T-helper 1 cell treated with Interleukin-12 subunit alpha and Interleukin-12 subunit beta and Interleukin-4 antibody, amounts not matched to agents 30 ng/mL and 1 ng/mL, for 36 hours (primary cell): Measurements from ENCODE around the gene EIF3J. TPM values are rescaled to one million over a fixed set of nuclear protein-coding genes. Genes with fewer than 3 reads are reported as not detected.

Experiments used
- intact Hi-C: fragments of 100-400 bp; cut with micrococcal nuclease; formaldehyde crosslinking; loops from one replicate; pipeline ENCODE4 v1.15.1; 2024
- total RNA-seq: library from RNA; stranded (reverse); gene quantifications from 2 replicates; pipeline ENCODE4 v1.2.3, GENCODE V29; 2022

Gene EIF3J, protein sequence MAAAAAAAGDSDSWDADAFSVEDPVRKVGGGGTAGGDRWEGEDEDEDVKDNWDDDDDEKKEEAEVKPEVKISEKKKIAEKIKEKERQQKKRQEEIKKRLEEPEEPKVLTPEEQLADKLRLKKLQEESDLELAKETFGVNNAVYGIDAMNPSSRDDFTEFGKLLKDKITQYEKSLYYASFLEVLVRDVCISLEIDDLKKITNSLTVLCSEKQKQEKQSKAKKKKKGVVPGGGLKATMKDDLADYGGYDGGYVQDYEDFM
- total RNA-seq = 87.3 and 101 TPM in 2 replicates

DNA sequence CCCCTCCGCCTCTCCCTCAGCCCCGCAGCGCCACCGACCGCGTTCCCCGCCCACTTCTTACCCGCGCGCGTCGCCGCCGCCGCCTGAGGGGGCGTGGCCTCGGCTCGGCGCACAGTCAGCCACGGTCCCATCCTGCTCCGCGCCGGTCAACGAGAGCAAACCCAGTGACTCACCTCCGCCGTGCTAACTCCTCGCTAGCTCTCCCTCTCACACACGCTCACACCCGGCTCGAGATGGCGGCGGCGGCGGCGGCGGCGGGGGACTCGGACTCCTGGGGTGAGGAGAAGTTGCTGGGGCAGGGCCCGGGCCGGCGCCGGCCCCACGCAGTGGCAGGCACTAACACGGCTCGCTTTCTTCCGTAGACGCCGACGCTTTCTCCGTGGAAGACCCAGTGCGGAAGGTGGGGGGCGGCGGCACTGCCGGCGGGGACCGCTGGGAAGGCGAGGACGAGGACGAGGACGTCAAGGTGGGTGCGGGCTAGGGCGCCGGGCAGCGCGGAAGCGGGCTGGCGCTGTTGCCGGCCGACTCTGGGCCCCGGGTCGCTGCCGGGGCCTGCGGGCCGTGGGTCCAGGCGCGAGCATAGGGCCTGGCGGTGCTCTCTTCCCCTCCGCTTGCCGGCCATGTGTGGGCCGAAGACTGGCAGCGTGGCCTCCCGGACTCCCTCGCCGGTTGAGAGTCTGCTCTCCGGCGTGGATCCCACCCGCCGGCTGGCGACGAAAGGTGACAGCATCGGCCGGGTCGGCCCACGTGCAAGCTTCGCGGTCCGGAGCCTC lies at the start of gene EIF3J:
TSS of gene EIF3J (plus strand) at position 186 of the 773 bp plus-strand sequence. CDS start at position 234, 48 bp downstream.
- intact Hi-C loops = loop anchor here (1.0 to 10.0 kb wide), 14 partner anchors 40 to 1050 kb away; partner anchors contain the start of genes B2M, BLOC1S6, CTDSPL2 and GOLM2

DNA sequence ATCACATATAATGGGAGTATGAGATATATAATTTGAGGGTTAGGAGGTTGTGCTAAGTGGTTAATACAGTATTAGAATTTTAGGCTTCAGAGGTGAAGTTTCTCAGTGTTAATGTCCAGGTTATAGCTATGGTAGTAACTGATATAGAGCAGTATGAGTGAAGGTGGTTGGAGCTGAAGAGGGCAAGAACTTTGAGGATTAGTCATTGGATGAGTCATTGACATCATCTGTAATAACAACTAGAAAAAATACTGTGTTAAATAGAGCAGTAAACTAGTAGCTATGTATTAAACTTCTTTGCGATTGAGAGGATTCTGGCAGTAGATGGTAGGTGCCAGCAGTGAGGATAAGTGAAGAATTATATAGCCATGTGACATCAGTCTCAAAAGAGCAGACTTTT lies 47.5 kb upstream of the EIF3J start:
- intact Hi-C loops = no loop called here

DNA sequence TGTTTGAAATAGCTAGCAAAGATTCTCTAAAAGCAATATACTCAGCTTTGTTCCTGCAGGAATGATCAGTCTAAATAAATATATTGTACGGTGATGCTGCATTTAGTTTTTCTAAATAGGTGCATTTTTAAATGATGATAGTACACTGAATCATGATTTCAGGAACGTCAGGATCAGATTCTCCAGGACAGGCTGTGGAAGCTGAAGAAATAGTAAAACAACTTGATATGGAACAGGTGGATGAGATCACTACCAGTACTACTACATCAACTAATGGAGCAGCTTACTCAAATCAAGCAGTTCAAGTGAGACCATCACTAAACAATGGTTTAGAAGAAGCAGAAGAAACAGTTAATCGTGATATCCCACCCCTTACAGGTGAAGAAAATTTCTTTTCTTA lies 46.3 kb upstream of the EIF3J start:
- intact Hi-C loops = no loop called here

DNA sequence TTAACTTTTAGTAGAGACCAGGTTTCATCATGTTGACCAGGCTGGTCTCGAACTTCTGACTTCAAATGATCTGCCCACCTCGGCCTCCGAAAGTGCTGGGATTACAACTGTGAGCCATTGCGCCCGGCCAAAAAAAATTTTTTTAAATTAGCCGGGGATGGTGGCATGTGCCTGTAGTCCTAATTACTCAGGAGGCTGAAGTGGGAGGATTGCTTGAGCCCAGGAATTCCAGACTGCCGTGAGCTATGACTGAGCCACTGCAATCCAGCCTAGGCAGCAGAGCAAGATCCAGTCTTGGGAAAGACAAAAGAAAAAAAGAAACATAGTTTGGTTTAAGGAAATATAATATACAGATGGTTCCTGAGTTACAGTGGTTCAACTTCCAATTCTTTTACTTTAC lies 44.9 kb upstream of the EIF3J start:
- intact Hi-C loops = no loop called here

DNA sequence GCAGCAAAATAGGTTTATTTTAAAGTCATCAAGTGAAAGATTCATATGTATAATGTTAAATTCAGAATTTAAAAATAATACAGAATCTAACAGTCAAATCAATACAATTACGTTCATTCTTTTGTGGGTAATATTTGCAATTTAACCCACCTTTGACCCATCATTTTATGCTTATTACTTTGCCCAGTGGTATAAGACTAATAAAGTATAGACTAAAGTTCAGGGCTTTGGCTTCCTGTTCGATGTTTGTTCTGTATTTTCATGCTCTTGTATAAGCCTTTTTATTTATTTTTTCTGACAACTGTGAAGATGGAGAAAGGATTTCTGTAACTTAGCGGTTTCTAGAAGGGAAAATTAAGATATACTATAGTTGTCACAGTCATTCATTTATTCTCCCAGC lies 44.3 kb upstream of the EIF3J start:
- intact Hi-C loops = no loop called here

DNA sequence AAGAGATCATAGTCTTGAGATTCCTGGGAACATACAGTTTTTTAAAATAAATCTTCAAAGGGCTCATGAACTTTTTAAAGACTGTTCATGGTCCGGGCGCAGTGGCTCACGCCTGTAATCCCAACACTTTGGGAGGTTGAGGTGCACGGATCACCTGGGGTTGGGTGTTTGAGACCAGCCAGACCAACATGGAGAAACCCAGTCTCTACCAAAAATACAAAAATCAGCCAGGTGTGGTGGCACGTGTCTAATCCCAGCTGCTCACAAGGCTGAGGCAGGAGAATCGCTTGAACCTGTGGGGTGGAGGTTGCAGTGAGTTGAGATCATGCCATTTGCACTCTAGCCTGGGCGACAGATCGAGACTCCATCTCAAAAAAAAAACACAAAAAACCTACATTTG lies 41.4 kb upstream of the EIF3J start:
- intact Hi-C loops = no loop called here

DNA sequence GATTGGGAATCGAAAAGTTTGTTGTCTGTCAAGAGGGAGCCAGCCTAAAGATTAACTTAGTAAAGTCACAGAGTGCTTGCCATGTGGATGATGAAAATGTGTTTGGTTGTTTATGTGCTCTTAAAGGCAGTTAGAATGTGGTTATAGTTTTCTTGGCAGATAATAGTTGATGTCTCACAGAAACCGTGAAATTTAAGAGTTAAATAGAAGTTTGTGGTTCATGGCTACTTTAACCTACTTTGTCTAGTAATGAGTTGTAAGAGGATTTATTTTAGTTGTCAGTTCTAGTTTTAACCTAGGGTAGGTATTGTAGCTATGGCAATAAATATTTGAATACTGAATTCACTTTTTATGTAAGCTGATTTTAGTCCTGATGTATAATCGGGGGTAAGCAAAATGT lies 36.4 kb upstream of the EIF3J start:
- intact Hi-C loops = loop anchor here (2.0 kb wide), 2 partner anchors 74 to 212 kb away; partner anchors contain the start of genes CTDSPL2 and GOLM2

DNA sequence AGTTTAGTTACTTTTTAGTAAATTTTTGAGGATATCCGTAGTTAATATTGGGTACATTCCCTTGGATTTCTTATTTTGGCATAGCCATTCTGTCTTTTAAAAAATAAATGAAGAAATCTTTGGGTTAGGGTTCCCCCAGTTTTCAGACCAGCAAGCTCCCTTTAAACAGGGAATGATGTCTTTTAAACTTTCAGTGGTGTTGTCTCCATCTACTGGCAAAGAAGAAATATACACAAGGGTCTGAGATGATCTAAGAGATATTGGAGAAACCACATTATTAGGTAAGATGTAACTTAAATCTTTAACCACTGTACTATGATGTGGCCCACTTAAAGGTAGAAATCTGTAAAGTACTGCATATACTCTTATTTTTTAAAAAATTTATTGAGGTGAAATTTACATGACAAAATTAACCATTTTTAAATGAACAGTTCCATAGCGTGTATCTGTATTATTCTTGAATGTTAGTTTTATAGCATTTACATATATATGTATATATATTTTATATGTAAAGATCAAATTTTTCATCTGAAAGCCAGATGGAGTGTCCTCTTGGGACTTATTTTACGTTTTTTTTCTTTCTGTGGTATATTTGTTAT lies 35.1 kb upstream of the EIF3J start:
- intact Hi-C loops = loop anchor here (1.0 to 2.0 kb wide), 3 partner anchors 75 to 283 kb away; partner anchors contain the start of genes CTDSPL2 and GOLM2

DNA sequence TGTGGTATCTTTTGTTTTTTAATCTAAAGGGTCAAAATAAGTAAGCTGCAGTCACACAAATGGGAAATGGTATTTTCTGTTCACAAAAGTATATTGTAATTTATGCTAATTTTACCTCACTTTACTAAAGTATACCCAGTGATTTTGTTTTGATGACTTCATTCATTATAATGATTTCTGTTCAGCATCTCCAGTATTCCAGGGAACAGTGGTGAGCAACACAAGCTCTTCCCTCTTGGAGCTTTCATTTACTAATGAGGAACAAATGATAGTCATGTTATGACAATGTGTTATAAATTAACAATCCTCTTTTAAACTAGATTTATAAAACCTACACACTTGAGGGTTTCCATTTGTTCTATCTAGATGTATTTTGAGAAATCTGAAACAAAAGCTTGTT lies 20.5 kb upstream of the EIF3J start:
- intact Hi-C loops = no loop called here

DNA sequence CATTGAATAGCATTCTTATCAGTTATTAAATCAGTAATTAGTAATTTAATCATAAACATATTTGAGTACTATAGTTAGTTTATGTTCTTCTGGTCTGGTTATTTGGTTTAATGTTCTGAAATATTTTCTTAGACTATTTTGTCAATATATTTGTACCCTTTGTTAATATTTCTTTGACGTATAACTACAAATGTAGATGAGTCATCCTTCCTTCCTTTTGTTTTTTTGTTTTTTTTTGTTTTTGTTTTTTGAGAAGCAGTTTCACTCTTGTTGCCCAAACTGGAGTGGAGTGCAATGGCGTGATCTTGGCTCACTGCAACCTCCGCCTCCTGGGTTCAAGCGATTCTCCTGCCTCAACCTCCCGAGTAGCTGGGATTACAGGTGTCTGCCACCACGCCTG lies 17.4 kb upstream of the EIF3J start:
- intact Hi-C loops = no loop called here

DNA sequence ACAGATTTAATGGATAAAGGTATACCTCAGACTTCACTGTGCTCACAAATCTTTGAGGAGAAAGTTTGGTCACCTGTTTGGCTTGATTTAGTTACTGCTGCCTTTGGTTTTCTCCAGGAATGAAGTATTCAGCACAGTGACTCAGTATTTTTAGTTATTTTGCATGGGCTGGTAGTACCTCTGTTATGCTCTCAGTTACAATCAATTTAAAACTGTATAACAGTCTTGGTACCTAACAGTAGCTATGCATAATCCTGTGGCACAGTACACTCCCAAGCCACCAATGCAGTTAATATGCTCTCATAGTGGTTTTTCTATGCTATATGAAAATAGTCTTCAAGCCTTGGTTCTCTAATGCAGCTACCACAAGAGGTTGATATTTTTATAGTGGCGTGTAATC lies 11.9 kb upstream of the EIF3J start:
- intact Hi-C loops = no loop called here

DNA sequence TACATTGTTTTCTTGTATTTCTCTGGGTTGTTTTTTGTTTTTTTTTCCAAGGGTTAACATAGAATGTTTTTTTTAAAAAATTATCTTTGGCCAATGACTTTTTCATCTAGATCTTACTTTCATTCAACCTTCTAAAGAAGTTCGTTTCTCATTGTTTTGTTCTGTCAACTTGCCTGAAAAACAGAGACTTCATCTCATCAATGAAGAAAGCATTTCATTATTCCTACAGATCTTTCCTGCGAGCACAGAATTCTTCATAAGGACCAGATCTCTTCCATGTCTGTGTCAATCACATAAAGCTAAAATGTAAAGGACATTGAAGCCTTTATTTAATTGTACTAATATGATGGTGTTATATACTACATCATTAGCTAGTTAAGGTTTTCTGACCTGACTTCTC lies 9.7 kb upstream of the EIF3J start:
- intact Hi-C loops = no loop called here

DNA sequence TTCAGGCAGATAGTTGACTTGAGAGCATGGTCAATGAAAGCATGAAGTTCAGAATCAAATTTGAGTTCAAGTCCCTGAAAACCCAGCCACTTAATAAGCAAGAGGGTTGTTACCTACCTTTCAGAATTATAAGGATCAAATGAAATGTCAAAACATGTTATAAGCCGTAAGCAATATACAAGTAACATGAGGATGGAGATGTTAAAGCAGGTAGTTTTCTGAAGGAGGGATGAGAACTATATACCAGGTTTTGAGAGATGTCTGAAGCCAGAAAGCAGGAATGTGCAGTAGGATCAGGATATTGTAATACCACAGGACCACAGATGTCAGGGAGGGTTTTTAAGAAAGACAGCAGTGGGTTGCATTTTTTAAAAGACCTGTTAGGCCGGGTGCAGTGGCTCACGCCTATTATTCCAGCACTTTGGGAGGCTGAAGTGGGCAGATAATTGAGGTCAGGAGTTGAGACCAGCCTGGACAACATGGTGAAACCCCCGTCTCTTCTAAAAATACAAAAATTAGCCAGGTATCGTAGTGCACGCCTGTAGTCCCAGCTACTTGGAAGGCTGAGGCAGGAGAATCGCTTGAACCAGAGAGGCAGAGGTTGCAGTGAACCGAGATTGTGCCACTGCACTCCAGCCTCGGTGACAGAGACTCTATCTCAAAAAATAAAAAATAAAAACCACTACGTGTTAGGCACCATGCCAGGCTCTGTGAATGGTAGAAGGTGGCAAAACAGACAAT lies 6.9 kb upstream of the EIF3J start:
- intact Hi-C loops = loop anchor here (10.0 kb wide), 3 partner anchors 705 to 1015 kb away; partner anchors contain the start of genes MAP1A, MFAP1, PDIA3 and WDR76

DNA sequence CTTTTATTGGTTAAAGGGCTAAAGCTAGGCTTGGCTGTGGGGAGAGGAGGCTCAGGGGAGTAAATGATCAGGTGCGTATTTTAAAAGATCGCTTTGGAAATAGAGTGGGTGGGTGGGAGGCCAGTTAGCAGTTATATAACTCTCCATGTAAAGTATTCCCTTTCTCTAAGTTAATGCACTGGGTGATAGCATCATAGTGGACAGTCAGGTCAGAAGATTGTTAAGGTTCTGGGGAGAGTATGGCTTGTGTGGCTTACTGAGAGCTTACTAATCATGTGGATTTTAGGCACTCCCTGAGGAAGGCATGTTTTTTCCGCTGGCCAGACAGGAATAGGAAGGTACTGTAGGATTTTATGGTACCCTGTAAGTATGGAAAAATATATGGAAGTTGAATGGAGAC lies 6.3 kb upstream of the EIF3J start:
- intact Hi-C loops = loop anchor here (10.0 kb wide), 3 partner anchors 706 to 1016 kb away; partner anchors contain the start of genes MAP1A, MFAP1, PDIA3 and WDR76

DNA sequence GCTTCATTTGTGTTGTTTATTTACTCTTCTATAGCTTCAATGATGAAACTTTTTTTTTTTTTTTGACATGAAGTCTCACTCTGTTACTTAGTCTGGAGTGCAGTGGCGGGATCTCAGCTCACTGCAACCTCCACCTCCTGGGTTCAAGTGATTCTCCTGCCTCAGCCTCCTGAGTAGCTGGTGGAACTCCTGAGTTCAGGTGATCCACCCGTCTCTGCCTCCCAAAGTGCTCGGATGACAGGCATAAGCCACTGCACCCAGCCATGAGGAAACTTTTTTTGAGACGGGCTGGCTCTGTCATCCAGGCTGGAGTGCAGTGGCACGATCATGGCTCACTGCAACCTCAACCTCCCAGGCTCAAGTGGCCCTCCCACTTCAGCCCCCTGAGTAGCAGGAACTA lies 4.7 kb upstream of the EIF3J start:
- intact Hi-C loops = loop anchor here (10.0 kb wide), 3 partner anchors 707 to 1017 kb away; partner anchors contain the start of genes MAP1A, MFAP1, PDIA3 and WDR76

DNA sequence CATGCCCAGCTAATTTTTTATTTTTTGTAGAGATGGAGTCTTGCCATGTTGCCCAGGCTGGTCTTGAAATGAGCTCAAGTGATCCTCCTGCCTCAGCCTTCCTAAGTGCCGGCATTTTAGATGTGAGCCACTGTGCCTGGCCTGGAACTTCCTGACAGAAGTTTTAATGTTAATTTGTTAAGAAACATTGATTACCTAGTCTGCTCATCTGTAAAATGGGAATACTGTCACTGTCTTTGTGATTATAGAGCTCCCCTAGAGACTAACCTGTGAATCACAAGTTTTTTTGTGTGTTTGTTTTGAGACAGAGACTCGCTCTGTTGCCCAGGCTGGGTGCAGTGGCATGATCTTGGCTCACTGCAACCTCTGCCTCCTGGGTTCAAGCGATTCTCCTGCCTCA lies 4.3 kb upstream of the EIF3J start:
- intact Hi-C loops = loop anchor here (10.0 kb wide), 3 partner anchors 708 to 1018 kb away; partner anchors contain the start of genes MAP1A, MFAP1, PDIA3 and WDR76

DNA sequence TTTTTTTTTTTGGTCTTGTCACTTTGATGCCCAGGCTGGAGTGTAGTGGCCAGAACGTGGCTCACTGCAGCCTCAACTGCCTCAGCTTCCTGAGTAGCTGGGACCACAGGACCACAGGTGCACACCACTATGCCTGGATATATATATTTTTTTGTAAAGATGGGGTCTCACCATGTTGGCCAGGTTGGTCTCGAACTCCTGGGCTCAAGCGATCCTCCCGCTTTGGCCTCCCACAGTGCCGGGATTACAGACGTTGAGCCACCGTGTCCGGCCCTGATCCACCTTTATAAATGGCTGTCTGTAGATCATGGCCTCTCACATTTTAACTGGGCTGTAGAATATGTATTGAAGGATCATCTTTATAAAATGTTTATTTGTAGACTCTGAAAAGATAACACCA lies 1.9 kb upstream of the EIF3J start:
- intact Hi-C loops = loop anchor here (5.0 to 10.0 kb wide), 7 partner anchors 42 to 1052 kb away; partner anchors contain the start of genes B2M, BLOC1S6, MAP1A and MFAP1

DNA sequence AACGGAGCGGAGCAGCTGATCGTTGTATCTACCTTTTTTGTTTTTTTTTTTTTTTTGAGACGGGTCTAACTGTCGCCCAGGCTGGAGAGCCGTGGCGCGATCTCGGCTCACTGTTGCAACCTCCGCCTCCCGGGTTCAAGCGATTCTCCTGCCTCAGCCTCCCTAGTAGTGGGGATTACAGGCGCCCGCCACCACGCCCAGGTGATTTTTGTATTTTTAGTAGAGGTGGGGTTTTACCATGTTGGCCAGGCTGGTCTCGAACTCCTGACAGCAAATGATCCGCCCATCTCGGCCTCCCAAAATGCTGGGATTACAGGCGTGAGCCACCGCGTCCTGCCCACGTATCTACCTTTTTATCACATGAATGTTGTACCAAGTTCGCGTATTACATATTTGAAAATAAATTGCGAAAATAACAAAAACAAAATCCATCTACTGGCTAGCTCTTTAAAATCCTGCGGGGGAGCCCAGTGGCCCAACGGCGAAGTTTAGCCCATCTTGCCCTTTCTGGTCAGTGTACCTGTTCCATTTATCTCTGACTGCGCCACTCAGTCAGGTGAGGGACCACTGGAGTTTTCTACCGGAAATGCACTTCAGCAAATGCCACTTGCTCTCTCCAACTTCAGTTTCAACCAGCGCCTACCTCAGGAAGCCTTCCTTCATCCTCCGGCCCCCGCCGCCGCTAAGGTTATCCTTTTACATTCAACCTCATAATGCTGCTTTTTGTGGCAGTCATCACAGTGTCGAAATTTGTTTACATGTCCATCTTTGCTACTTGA lies 1.2 kb upstream of the EIF3J start:
- intact Hi-C loops = loop anchor here (1.0 to 10.0 kb wide), 11 partner anchors 42 to 1052 kb away; partner anchors contain the start of genes B2M, BLOC1S6, CTDSPL2 and GOLM2

DNA sequence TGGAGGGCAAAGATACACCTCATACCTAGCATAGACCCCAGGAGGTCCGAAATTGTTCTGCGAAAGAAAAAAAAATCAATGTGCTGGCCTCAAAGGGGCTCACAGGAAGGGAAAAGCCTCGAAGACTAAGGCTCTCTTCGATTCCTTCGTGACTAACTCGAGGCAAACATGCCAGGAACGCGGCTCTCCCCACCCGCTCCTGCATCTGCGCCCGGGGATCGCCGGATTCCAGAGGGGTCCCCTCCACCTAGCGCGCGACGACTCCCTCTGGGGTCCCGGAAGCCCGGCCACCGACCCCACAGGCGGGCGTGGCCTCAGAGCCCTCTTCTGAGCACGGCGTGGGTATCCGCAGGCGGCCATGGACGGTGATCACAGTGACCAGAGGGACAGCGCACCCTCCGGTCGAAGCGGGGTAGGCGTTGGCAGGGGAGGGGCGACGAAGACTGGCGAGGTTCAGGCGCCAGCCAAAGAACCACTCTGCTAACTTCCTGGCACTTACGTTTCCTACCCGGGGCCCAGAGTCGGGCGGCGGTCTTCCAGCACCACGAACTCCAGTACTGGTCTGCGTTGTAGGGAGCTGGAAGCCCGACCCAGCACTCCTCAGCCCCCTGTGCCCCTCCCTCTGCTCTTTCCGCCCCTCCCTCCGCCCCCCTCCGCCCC lies 515 bp upstream of the EIF3J start:
- intact Hi-C loops = loop anchor here (1.0 to 10.0 kb wide), 11 partner anchors 41 to 1051 kb away; partner anchors contain the start of genes B2M, BLOC1S6, CTDSPL2 and GOLM2
